Activated naive CD4-positive, alpha-beta T cell (primary cell): Measurements from ENCODE around the gene ELL2.
"Not testable (repeated sequence)": the region's sequence is repeated elsewhere in the genome, so short reads cannot be mapped to it uniquely, and the experiment has no call there.

Source experiments
- DNase-seq, 4 experiments: peaks; one replicate each; lab custom pipeline; 2025; lab: John Stamatoyannopoulos, UW

ELL2 gene

DNA sequence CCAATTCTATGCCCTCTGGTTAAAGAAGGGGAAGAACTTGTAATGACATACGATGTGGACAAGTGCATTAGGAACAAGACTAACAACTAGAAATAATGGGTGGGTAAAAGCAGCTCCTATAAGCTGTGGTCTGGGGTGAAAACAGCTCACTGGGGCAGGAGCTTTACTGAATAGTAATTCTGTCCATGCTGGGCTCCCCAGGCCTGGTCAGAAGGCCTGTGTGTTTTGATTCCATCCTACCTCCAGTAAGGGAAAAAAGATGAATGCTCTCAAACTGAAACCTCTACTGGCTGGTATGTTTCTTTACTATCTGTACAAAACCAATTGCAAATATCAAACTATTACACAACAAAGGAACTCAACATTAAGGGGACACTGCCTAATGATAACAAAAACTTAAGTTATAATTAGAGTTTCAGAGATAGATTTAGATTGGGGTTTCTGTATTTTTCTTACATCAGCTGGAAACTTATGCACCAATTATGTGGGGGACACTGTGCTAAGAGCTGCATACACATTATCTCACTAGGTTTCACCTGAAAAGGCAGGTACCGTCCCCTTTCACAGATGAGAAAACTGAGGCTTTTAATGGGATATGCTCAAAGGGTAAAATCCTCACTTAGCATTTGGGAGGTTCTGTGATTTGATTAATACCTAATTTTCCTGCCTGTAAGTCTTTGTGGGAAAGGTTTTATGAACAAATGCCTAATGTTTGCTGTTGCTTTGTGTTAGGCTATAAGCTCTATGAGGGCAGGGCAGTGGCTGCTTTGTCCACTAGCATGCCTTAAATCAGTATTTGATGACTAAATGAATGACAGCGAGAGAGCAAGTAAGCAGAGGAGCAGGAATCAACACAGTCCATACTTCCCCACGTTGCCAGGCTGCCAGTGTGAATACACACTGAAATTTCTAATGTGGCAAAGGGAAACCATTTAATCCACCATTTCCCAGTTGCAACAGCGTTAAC, 53.6 kb downstream of the ELL2 start:
- no peak for DNase-seq

DNA sequence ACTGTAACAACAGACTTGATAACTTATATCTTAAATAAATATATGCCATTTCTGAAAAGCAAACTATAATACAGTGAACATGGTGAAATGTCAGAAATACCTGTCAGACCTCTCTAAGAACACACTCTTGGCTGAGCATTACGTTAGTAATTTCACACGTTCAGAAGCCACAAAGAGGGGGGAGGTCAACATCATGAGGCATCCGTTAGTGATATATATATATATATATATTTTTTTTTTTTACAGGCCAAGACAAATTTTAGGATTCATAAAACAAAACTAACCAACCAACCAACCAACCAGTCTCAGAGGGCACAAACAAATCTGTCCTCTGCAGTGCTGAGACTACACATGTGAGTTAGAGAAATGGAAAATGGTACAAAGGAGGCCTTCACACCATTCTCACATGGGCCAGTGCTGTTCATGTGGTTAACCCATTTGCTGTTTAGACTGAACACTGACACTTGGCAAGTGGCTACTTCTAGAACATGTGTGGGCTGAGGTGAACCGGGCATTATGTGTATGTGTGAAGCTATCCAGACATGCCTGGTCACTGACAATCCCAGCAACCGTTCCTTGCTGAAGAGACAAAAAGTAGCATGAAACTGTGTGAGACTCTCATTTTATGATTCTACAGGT, 54.5 kb downstream of the ELL2 start:
- no peak for DNase-seq

- DNase-seq: not testable (repeated sequence)
Observed at GRCh38 chr5:95906398-95906797, 55.3 kb downstream of the ELL2 start.

DNA sequence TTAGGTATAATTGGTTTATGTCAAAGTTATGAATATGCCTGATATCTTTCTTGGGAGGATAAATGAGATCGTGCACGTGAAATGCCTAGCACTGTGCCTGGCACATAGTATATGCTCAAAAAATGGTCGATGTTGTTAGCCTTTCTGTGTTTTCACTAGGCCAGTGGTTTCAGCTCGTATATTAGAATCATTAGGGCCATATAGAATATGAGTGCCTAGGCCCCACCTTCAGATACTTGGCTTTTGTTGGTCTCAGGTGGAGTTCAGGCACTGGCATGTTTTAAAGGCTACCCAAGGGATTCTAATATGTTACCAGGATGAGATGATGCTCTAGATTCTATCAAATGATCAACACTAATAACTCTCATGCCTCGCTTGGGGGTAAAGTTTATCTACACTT, 56.8 kb downstream of the ELL2 start:
- DNase-seq: no peak

GRCh38 chr5:95903838-95904237, 57.8 kb downstream of the ELL2 start:
- no peak for DNase-seq

- no peak for DNase-seq
Observed at GRCh38 chr5:95901676-95902627, 59.7 kb downstream of the ELL2 start.

GRCh38 chr5:95900383-95900958, 61.2 kb downstream of the ELL2 start:
- DNase-seq: no peak

- no peak for DNase-seq
Observed at GRCh38 chr5:95899829-95900228, 61.8 kb downstream of the ELL2 start.

GRCh38 chr5:95899006-95899405, 62.6 kb downstream of the ELL2 start:
- no peak for DNase-seq

DNA sequence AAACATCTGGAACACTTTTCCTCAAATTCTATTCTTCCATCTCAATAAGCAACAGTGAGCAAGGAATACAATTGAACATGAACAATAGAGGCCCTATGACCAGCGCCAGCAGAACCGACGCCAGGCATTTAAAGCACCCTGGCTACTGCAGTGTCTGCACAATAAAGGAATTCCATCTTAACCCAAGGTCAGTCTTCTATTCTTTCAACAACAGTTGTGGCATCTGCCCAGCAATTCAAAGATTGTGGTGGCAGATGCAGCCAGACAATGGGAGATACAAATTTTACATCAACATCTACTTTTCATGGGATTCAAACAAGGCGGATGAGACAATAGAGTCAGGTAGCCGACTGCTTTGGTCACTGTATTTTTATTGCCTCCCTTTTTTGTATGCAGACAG, 65.9 kb downstream of the ELL2 start:
- no peak for DNase-seq

DNA sequence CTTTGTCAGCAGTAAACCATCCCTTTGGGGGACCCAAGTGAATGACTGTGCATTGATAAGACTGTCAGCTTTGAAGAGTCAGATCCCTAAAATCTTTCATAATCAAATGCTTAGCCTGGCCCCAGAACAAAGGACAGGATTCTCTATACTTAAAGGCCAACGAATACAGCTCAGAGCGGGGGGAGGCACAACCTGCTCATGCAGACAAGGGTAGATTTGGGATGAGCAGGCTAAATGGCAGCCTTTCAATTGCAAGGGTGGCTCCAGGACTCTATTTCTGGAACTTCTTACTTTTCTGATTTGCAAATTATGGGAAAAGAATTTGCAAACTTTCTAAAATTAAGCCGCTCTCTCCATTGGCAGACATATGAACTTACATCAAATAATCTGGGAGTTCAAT, 66.4 kb downstream of the ELL2 start:
- no peak for DNase-seq

DNA sequence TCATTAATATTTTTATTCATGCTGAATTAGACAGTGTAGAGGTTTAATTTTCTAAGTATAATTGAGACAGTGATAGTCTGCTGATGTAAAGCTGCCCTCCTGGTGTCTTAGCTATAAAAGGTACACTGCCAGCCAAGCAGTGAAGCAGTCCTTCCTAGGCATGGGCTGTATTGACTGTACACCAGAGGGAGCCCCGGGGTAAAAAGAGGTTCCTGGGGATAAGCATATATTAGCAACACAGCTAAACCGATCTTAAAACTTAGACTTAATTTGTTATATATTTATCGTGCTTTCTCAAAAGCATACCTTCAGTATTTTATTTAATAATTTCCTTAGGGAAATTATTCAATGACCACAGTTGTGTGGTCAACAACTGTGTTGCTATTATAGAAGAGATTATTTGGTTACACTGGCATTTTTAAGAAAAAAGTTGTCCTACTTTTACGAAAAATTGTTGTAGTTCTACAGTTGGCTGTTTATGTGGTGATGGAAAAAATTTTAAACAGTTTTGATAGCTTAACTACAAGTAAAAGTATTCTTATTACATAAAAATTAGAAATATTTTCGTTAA, 68.8 kb downstream of the ELL2 start:
- no peak for DNase-seq

GRCh38 chr5:95891499-95891898, 70.2 kb downstream of the ELL2 start:
- DNase-seq: no peak

DNA sequence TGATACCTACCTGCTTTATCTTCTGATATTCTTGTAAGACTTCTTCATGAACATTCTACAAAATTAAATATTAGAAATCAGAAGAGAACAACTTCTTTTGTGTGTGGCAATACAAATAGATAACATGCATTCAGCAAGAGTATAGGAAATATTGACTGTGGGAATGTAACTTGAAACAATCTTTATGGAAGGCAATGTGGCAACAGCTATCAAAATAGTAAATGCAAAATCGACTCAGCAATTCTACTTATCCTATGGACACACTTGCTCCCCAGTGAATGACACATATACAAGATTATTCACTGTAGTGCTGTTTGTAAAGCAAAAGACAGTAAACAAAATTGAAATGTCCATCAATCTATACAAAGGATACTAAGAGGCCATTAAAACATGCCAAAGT, 72.6 kb downstream of the ELL2 start:
- DNase-seq: no peak

GRCh38 chr5:95887977-95888376, 73.7 kb downstream of the ELL2 start:
- DNase-seq: no peak

DNA sequence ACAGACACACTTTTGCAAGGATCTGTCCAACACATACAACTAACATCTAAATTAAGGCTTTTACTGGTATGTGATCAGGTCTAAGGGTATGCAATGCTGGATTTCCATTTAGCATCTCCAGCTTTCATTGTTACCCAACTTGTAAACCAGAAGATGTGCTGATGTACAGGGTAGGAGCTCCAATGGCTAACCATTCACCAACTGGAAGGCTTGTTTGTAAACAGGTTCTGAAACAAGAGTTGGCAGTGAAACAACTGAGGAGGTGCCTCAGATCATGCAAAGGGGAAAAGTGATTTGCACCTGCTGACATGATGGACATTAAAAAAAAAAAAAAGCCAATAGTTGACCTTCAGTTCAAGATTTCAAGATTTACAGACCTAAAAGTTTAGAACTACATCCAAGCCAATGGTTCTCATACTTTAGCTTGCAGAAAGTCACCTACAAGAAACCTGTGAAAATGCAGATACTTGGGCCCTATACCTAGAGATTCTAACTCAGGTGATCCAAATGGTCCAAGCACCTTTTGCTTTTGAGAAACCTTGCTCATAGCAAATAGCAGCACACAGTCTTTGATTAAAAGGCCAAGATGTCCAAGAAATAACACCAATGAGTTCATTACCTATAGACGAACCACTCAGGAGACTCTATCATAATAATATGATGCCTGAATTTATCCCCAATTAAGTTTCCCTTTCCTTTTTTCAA, 75.2 kb downstream of the ELL2 start:
- DNase-seq: no peak

GRCh38 chr5:95884511-95884910, 77.1 kb downstream of the ELL2 start:
- no peak for DNase-seq

- no peak for DNase-seq
Observed at GRCh38 chr5:95884017-95884325, 77.7 kb downstream of the ELL2 start.

DNA sequence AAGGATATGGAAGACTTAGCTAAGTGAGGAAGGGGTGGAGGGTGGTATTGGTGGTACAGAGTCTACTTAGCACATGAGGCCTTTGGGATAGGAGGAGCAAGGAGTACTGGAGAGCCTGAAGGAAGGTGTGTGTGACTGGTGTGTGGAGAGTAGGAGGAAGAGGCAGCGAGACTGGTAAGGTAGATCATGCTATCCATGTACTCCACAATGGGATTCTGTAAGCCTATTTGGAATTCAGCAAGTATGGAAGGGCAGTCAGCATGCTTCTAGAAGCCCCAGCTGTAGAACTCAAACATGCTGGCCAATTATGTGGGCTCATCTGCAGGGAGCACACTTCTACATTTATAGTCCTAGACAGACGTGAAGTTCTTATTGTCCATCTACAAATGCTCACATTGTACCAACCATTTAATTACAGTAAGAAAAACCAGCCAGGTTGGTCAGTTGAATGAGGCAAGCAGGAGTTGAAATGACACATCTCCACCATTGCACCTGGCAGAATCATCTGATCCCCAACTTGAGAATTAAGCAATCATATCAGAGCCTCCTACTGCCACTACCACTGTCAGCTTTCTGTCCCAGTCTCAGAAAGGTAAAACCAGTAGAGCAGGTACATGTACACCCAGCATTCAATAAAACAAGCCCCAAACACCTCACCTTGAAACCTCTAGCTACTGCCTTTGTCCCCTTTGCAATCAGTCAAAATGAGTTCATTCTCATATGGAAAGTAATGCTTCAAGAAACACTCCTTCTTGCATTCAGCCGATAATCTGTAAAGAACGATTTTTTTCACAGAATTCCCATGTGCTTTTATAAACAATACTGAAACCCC, 78.2 kb downstream of the ELL2 start:
- no peak for DNase-seq

GRCh38 chr5:95881833-95882232, 79.8 kb downstream of the ELL2 start:
- no peak for DNase-seq
